Activated CD8-positive, alpha-beta memory T cell treated with anti-CD3 and anti-CD28 coated beads, Interleukin-2, amount 50 U/mL, for 1 hour (primary cell): ENCODE measurements around the gene CLCNKA.
"Not testable (repeated sequence)": the region's sequence is repeated elsewhere in the genome, so short reads cannot be mapped to it uniquely, and the experiment has no call there.

Source experiments
- DNase-seq: peaks from one replicate; pipeline ENCODE4 v3.0.0-alpha.2; 2020; ENCODE audit errors: extremely low read depth

The CLCNKA gene

DNA sequence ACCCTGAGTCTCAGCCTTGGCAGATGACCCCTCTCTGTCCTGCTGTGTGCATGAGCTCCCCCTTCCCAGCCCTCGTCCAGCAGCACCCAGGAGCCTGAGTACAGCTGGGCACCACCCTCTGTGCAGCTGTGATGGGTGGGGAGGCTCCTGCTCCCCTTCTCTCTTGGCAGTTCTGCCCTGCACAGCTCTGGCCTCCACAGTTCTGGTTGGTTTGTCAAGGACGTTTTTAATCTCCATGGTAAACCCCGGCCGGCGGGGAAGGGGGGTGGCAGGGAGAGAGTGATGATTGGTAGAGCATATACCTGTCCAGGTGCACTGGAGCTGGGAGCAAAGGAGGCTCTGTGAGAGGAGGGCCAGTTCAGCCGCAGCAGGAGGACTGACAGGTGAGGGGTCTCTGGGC, at the start of gene CLCNKA:
Gene CLCNKA (plus strand): TSS at position 356 of the 400 bp plus-strand sequence. CDS start 584 bp downstream, outside the sequence.
- DNase-seq = no peak

DNA sequence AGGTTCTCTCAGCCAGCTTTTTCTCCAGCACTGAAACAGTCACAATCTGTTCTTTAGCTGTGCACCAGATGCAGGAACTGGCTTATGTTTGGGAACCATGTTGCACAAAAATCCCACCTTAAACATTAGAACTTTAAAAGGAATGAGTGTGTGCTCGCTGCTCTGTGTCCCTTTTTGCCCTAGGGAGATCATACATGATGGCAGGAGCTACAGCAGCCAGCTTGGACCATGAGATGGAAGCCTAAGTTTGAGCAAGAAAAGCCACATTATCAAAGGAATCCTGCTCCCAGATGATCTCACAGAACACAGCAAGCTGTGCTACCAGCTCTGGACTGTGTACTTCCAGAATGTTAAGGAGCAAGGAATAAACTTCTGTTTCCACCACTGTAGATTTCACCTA, 49.4 kb upstream of the CLCNKA start:
- DNase-seq = no peak

DNA sequence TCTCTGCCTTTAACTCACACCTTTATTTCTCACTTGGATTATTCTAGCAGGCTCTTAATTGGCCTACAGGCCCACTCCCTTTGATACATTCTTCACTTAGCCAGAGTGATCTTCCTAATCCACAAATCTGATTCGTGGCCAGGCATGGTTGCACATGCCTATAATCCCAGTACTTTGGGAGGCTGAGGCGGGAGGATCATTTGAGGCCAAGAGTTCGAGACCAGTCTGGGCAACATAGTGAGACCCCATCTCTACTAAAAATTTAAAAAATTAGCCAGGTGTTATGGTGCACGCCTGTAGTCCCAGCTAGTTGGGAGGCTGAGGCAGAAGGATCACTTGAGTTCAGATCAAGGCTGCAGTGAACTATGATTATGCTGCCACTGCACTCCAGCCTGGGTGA, 48.1 kb upstream of the CLCNKA start:
- DNase-seq = no peak

DNA sequence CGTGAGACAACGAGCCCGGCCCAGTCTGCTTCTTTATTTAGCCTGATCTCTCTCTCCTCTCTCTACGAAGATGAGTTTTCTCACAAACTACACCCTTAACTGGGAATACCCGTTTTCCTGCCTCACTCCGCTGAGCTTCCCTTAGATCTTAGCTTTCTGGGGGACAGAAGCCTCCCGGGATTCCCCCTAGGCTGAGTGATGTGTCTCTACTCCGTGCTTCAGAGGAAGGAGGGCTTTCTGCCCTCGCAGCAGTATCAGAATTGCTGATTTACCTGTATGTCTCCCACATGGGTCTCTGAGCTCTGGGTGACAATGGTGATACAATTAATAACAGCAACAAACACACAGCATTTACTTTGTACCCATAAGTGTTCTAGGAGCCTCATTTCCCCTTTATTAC, 47.0 kb upstream of the CLCNKA start:
- no peak for DNase-seq

DNA sequence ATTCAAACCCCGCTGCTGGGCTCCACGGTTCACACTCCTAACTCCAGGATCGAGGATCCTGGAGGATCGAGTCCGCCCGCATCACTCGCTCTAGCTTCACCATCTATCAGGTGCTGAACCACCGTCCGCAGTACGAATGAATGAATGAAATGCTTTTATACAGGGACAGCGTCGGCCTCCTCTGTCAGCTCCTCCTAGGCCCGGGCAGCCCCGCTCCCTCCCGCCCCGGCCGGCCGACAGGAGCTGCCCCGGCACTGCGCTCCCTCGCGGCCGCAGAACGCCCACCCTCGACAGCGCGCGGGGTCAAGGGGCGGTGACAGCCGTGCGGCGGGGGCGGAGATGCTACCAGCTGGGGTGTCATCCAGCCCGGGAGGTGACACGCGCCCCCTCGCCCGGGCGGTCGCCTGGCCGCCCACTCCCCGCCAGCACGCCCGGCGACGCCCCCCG, 46.5 kb upstream of the CLCNKA start:
- DNase-seq = peak; percentile 25

DNA sequence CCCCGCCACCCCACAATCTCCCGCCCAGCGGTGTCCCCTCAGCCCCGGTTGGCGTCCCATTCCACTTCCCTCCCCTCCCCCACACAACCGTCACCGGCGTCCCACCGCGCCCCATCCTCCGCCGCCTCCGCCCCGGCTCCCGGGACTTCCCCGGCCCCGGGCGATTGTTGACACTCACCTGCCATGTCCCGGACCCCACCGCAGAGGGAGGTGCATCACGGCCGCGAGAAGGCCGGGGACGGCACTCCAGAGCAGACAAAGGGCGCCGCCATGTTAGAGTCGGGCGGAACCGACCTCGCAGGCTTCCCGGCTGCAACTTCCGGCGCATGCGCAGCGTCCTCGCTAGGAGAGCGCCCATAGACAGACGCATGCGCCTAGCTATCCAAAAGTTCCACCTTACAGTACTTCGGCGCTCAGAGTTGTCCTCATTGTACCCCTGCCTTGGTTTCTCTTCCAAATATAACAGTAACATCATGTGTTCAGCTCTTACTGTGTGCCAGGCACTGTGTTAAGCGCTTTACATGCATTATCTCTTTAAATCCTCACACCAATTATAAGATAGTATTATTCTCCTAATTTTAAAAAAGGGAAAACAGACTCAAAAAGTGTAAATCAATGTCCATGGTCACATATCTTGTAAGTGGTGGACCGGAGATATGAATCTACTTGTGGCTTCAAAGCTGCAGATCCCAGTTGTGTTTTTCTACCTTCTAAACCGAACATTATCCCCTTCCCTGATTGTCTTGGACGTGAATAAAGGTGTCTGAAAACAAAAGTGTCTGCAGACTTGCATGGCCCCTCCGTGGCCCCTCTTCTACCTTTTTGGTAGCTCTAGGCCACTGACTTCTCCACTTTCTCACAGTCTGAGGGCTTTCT, 45.8 kb upstream of the CLCNKA start, which contains the start of gene ZBTB17:
Gene ZBTB17 (minus strand): TSS at position 297 of the 876 bp plus-strand sequence. CDS start 27,606 bp downstream, outside the sequence.
- DNase-seq = peak; percentile 89

DNA sequence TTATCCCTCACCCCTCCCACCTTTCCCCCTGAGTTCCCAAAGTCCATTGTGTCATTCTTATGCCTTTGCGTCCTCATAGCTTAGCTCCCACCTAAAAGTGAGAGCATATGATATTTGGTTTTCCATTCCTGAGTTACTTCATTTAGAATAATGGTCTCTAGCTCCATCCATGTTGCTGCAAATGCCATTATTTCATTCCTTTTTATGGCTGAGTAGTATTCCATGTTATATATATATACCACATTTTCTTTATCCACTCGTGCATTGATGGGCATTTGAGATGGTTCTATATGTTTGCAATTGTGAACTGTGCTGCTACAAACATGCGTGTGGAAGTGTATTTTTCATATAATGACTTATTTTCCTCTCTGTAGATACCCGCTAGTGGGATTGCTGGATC, 43.9 kb upstream of the CLCNKA start:
- DNase-seq = not testable (repeated sequence)

DNA sequence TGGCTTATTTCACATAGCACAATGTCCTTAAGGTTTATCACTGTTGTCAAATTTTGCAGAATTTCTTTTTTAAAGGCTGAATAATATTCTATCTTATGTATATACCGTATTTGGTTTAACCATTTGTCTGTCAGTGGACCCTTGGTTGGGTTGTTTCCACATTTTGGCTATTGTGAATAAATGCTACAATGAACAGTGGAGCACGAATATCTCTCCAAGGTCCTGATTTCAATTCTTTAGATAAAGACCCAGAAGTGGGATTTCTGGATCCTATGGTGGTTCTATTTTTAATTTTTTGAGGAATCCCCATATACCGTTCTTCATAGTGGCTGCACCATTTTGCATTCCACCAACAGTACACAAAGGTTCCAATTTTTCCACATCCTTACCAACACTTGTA, 40.2 kb upstream of the CLCNKA start:
- DNase-seq = no peak

DNA sequence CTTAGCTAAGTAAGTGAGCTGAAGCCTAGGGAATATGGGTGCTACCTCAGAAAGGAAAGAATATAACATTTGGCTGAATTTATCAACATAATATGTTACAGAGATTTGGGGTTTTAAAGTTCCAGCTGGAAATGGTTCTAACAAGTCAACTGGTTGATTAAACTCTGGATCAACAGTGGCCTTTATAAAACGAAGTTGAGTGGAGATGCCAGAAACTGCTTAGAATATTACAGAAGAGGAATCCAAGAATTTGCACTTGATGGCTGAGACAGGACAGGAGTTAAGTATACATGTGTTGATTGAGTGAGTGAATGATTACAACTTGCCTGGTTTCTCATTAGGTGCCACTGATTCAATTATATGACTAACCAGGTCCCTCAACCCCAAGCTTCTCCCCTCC, 38.6 kb upstream of the CLCNKA start:
- DNase-seq = no peak

DNA sequence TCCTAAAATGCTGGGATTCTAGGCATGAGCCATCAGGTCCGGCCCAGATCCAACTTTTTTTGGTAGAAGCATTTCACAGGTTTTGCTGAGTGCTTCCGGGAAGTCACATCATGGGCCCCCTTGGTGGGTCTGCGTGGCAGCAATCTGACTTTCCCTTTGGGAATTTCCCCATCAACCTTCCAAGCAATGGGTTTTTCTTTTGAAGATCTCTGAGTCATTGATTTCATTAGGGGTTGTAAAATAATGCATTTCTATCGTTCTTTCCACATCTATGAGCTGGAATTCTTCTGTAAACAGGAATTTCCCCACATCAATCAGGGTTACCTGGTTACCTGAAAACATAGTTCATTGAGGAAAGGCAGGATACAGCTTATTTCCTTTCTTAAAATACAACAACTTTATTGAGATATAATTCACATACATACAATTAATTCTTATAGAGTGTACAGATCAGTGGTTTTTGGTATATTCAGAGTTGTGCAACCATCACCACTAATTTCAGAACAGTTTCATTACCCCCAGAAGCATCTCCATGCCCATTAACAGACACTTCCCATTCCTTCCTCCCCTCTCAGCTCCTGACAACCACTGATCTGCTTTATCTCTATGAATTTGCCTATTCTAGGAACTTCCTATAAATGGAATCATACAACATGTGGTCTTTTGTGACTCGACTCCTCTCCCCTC, 36.1 kb upstream of the CLCNKA start:
- no peak for DNase-seq

DNA sequence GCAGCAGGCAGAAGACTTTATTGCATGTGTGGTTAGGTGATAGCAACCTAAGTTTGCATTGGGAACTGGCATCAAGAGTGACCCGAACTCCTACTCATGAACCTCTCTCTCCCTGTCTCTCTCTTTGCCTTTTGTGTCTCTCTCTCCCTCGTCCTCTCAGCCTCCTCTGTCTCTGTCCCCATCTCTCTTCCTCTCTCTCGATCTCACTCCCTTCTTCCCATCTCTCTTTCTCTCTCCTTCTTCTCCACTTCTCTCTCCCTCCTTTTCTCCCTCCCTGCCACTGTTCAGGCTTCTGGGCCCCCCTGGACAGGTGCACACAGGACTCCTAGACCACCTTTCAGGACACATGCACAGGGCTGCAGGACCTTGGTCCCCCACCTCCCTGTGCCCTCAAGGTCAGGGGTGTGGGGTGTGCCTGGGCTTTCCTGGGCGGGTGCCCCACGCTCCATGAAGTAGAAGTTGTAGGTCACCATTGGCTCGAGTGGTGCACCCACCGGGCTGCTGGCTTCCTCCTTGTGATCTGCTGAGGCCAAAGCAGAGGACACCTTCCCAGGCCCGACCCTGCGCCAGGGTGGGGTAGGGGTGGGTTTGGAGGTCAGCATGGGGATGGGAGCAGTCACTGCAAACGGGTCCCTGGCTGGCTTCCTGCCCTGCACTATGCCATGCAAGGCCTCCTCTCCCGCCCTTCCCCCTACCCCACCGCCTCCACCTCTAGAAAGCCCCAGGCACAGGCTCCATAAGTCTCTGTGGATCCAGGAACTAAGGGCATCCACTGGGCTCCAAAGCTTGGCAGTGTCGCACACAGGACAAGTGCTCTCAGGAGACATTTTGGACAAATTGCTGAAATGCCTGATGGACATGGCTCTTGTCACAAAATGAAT, 32.7 kb upstream of the CLCNKA start:
- no peak for DNase-seq

DNA sequence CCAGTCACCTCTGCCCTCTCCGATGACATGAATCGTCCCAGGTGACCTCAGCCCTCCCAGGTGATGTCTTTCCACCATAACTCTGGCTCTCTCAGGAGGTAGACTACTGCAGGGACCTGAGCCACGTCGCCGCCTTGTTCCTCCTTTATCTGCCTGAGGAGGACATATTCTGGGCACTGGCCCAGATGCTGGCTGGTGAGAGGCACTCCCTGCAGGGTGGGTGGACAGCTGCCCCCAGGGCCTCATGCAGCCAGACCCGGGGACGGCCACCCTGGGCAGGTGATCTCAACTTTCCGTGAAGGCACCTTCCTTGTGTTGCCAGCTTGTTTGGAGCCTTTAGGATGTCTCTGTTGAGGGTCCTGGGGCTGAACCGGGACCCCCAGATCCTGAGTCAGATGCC, 32.1 kb upstream of the CLCNKA start:
- no peak for DNase-seq

DNA sequence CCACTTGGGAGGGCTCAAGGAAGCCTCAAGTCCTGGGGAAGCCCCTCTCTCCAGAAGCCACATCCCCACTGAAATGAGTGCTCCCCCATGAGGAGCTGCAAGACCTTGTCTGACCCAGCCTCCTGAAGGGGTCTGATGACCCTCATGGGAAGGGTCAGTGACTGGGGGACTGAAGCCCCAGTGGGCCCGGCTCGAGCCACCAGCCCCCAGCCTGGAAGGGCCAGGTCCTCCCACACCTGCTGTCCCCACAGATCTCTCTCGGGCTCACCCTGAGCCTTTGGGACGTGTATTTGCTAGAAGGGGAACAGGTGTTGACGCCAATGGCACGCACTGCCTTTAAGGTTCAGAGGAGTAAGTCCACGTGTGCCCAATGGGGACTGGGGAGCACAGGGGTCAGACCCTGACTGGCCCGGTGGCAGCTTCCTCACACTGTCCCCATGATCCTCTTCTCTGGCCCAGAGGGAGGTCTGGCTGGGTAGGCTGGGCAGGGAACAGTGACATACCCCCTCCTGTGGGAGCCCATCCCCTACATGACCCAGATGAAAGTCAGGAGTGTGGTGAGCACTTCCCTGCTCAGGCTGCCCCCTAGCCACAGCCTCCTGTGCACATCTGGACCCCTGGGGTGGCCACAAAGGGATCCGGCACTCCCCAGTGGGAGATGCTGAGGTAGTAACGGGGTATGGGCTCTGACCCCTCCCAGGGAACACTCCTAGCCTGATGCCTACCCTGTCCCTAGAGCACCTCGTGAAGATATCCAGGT, 30.2 kb upstream of the CLCNKA start:
- DNase-seq = no peak

DNA sequence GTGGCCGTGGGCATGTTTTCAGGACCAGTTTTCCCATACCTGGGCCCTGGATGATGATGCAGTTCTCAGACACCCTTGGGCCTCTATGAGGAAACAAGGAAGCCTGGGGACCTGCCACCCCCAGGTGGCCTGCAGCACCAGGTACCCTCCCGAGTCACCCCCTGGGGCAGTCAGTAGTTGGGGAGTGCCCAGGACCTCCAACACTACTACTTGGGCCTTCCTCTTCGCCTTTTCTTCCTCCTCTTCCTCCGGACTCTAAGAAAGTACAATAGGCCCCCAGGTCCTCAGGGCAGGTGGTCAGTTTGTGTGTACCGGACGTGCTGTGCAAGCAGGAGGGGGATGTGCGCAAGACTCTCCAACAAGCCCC, 29.7 kb upstream of the CLCNKA start:
- no peak for DNase-seq

DNA sequence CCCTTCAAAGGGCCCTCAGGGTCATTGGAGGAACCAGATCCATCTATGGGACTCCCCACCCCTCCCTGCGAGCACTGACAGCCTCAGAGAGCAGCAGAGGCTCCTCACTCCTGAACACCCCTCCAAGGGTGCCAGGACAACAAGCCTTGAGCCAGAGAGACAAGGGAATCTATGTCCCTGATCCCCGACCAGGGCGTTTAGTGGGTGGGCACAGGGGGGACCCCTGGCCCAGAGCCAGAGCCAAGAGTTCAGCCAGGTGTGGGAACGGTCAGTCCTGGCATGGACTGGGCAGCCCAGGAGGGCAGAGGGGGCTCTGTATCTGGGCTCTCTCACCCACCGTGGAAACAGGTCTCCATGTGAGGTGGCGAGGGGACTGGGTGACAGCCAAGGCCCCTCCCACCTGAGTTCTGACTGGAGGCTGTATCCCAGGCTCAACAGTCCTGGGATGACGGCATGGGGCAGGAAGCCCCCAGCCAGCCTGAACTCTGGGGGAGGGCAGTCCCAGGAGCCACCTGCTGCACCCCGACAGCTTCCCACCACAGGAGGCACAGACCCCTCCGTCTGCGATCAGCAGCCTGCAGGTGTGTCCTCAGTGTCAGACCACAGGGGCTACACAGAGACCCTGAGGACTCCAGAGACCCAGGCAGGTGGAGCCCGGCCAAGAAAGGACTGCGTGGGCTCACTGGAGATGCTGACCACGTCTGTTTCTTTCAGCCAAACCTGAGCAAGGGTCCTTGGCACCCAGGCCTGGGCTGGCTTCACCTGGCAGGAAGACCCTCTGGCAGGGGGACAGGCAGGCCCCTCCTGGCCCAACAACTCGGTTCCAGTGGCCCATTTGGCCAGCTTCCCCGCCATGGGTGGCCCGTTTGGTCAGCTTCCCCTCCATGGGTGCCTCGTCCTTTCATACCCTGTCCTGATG, 29.0 kb upstream of the CLCNKA start:
- no peak for DNase-seq

DNA sequence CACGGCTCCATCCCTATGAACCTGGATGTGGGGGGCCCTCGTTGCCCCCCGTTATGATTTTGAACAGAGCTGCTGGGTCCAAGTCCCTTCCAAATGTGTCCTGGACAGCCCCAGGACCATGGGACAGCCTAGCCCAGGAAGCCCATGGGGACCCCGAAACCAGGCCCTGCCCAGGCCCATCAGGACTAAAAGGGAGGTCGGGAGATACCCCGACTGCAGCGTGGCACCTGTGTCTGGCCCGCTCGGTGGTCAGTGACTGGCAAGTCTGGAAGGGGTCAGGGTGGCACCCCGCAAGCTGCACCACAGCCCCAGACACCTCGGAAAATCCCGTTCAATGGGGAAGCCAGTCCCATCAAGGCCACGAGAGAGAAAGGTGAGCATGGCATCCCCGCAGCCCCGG, 28.2 kb upstream of the CLCNKA start:
- DNase-seq = no peak

DNA sequence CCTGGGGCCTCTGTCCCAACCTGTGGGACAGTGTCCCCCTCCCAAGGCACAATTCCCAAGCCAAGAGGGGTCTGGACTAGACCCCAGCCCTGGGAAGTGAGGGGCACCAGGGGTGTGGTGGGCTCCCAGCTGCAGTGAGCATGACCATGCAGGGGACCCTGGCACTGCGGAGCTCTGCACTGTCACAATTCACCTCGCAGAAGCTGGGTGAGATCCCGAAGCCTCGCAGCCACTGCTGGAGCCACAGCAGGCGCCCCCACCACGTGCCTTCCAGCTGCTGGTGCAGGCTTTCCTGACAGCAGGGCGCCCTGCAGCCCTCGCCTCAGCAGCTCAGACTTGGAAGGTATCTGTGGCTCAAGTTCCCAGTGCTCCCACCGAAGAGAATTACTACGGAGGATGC, 27.8 kb upstream of the CLCNKA start:
- DNase-seq = no peak

DNA sequence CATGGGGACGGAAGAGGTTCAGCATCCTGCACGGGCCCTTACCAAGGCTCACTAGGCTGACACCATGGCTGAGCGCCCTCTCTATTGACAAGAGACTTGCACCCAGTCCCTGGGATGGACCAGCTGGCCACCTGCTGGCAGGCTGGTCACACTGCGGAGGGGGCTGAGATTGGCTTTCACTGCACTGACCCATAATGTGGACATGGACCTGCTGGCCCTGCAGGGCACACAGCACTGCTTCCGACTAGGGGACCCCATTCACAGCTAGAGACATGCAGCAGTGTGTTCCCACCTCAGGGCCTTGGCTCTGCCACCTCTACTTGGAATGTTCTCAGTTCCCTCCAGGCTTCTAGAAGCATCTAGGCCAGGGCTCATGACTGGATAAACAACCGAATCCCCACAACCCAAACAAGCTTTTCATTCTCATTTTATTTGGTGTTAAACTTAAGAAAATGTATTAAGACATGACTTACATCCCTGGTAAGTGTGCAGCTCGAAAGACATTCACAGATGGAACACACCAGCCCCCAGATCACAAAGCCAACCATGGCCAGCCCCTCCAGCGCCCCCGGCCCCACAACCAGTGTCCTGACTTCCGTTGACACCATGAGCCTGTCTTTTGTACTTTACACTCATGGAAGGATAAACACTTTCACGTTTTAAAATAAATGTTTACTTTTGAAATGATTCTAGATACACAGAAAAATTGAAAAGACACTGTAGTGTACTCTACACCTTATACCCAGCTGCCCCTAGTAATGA, 27.1 kb upstream of the CLCNKA start:
- no peak for DNase-seq

DNA sequence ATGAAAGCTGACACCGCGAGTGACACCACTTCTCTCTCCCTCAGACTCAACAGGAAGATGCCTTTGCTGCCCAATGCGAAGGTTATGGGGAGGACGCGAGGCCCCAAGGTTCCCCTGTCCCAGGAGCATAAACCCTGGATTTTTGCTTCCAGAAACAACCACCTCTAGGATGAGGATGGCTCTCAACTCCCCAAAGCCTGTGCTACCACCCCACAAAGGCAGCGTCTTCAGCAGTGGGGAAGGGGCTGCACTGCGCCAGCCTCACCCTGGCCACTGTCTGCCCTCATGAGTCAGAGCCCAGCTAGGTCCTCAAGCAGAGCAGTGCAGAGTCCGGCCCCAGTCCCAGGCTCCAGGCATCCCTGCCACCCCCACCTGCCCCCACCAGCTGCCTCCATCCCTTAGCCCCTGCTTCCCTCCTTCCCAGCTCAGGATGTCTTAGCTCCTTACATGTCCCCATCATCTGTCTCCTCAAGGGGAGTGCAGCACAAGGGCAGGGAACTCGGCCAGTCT, 24.7 kb upstream of the CLCNKA start:
- no peak for DNase-seq
